Mesothelial cell of epicardium (in vitro differentiated cells): Measurements from ENCODE around the gene ODR4. TPM values are rescaled to one million over a fixed set of nuclear protein-coding genes. Genes with fewer than 3 reads are reported as not detected.
"Not testable (repeated sequence)": the region's sequence is repeated elsewhere in the genome, so short reads cannot be mapped to it uniquely, and the experiment has no call there.

ENCODE experiments used
- DNase-seq, 2 experiments: peaks; one replicate each; pipeline ENCODE4 v3.0.0; 2021; ENCODE audit warnings: low spot score in 2 of 2; ENCODE audit not compliant: unreplicated experiment in 2 of 2
- H3K27ac Mint-ChIP-seq: 2 replicates; pipeline ENCODE4 v1.8.0; 2021; ENCODE audit warnings: mixed read lengths
- H3K27me3 Mint-ChIP-seq: 2 replicates; pipeline ENCODE4 v1.8.0; 2021; ENCODE audit warnings: low read depth, mixed read lengths
- H3K36me3 Mint-ChIP-seq: 2 replicates; pipeline ENCODE4 v1.8.0; 2021; ENCODE audit warnings: mixed read lengths
- H3K4me1 Mint-ChIP-seq: 2 replicates; pipeline ENCODE4 v1.8.0; 2021; ENCODE audit warnings: mixed read lengths
- H3K4me3 Mint-ChIP-seq: 2 replicates; pipeline ENCODE4 v1.8.0; 2021; ENCODE audit warnings: mild to moderate bottlenecking, moderate library complexity, mixed read lengths
- H3K9me3 Mint-ChIP-seq: 2 replicates; pipeline ENCODE4 v1.8.0; 2021; ENCODE audit warnings: mixed read lengths
- total RNA-seq: library from RNA; stranded (reverse); gene quantifications from 3 replicates; pipeline ENCODE4 v1.2.1, GENCODE V29; 2021
- TF ChIP-seq, protein P1 (sequence below): fragments of 200-600 bp; sonication (generic); IDR thresholded peaks from one replicate; pipeline ENCODE4 v1.5.0; 2021; ENCODE audit warnings: antibody characterized with exemption; ENCODE audit not compliant: unreplicated experiment

Gene ODR4
- total RNA-seq, 1 donor from 2014 or later: 27.4 TPM

GRCh38 chr1:186461014-186461413, 85.4 kb downstream of the ODR4 start, which contains the start of gene PDC:
TSS of gene PDC (minus strand) at chr1:186461114. CDS start at chr1:186449459, 11,655 bp downstream.
- no peak for DNase-seq
- no peaks in the 10 kb centered on the region for H3K4me1 Mint-ChIP-seq
- no peak within 1 kb of the TSS for H3K27ac Mint-ChIP-seq
- TF ChIP-seq, protein P1, sequence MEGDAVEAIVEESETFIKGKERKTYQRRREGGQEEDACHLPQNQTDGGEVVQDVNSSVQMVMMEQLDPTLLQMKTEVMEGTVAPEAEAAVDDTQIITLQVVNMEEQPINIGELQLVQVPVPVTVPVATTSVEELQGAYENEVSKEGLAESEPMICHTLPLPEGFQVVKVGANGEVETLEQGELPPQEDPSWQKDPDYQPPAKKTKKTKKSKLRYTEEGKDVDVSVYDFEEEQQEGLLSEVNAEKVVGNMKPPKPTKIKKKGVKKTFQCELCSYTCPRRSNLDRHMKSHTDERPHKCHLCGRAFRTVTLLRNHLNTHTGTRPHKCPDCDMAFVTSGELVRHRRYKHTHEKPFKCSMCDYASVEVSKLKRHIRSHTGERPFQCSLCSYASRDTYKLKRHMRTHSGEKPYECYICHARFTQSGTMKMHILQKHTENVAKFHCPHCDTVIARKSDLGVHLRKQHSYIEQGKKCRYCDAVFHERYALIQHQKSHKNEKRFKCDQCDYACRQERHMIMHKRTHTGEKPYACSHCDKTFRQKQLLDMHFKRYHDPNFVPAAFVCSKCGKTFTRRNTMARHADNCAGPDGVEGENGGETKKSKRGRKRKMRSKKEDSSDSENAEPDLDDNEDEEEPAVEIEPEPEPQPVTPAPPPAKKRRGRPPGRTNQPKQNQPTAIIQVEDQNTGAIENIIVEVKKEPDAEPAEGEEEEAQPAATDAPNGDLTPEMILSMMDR: no peak
- peaks cover 1% of the 10 kb centered on the region for H3K27me3 Mint-ChIP-seq
- H3K4me3 Mint-ChIP-seq: no peak within 1 kb of the TSS
- no peaks in the 10 kb centered on the region for H3K36me3 Mint-ChIP-seq
- peaks cover 6% of the 10 kb centered on the region for H3K9me3 Mint-ChIP-seq

DNA sequence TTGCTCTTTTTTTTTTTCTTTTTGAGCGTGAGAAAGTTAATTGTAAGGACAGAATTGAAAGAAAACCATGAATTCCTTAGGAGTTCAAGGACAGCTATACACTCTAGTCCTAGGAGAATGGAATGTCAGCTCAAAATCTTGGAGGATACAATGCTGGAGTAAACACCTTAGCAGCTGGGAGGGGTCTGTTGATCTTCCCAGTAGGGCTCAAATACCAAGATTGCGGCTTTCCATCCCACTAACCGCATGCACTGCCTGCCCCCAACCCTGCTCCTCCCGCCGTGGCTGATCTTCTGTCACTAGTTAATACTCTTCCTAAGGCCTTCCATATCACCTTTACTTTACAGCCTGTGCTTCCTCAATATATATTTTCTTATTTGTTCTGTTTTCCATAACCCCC, 87.9 kb downstream of the ODR4 start:
- H3K9me3 Mint-ChIP-seq: peaks cover 10% of the 10 kb centered on the region
- H3K27me3 Mint-ChIP-seq: peaks cover 1% of the 10 kb centered on the region
- TF ChIP-seq, protein P1: no peak
- DNase-seq: no peak
- H3K27ac Mint-ChIP-seq: no peak overlapping the region
- H3K36me3 Mint-ChIP-seq: no peaks in the 10 kb centered on the region
- no peak overlapping the region for H3K4me3 Mint-ChIP-seq
- H3K4me1 Mint-ChIP-seq: no peaks in the 10 kb centered on the region

DNA sequence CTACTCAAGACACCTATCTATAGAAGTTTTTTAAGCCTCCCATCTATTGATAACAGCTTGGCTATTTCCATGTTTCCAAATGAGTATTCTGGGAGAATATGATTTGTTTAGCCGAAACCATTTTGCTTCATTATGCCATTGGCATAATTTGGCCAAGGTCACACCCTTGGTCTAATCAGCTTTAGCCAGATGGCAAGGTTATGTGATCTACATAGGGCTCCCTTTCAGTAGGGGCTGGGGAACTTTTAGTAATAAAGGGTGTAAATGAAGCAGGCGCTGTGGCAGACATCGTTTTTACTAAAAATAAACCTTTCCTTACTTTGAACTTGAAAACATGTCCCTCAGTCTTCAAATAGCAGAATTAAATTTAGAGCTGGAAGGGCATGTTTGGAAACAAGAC, 88.3 kb downstream of the ODR4 start:
- H3K9me3 Mint-ChIP-seq: peaks cover 10% of the 10 kb centered on the region
- H3K4me3 Mint-ChIP-seq: no peak overlapping the region
- TF ChIP-seq, protein P1: no peak
- no peak for DNase-seq
- H3K36me3 Mint-ChIP-seq: no peaks in the 10 kb centered on the region
- H3K27ac Mint-ChIP-seq: no peak overlapping the region
- no peaks in the 10 kb centered on the region for H3K4me1 Mint-ChIP-seq
- peaks cover 1% of the 10 kb centered on the region for H3K27me3 Mint-ChIP-seq

GRCh38 chr1:186465491-186465890, 89.9 kb downstream of the ODR4 start:
- not testable (repeated sequence) for H3K27ac Mint-ChIP-seq, H3K4me3 Mint-ChIP-seq, H3K4me1 Mint-ChIP-seq, DNase-seq, H3K36me3 Mint-ChIP-seq, H3K27me3 Mint-ChIP-seq
- H3K9me3 Mint-ChIP-seq: peaks cover 10% of the 10 kb centered on the region

DNA sequence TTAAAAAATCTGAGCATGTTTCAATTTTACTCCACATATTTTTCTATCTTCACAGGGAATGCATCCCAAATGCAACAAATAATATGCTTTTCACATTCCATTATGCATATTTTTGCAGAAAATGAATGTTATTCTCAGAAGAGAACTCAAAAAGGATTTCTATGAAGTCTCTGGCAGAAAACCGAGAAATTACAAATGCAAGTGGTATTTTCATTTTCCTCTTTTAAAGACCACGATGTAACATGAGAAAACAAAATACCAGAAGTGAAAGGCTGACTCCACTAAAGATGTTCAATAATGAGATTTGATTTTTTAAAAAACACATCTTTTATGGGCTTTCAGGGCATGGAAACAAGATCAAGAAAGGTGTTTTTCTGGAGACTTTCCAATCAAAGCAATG, 90.3 kb downstream of the ODR4 start:
- TF ChIP-seq, protein P1: no peak
- no peak overlapping the region for H3K27ac Mint-ChIP-seq
- no peak overlapping the region for H3K4me3 Mint-ChIP-seq
- DNase-seq: no peak
- H3K9me3 Mint-ChIP-seq: peaks cover 10% of the 10 kb centered on the region
- H3K27me3 Mint-ChIP-seq: peaks cover 1% of the 10 kb centered on the region
- no peaks in the 10 kb centered on the region for H3K4me1 Mint-ChIP-seq
- no peaks in the 10 kb centered on the region for H3K36me3 Mint-ChIP-seq

Other genes starting within 250 kb of the ODR4 start
- gene PRG4, start 79.6 kb upstream of the ODR4 start, total RNA-seq: 0.04 TPM in 2 of 3 replicates, not detected in the other
- gene TPR, start 585 bp upstream of the ODR4 start, total RNA-seq: 130 to 140 TPM (median 132 TPM) in 3 replicates
- gene PDC, start 85.3 kb downstream of the ODR4 start, total RNA-seq: not detected in 3 replicates